Esophagus squamous epithelium (tissue), 4 donors: ENCODE data around the gene CTPS1.

Experiments
- CTCF ChIP-seq, 6 experiments: fragments of 450-650 bp in 4 of 6; fragments of 200-600 bp in 2 of 6; sonication (generic) in 2 of 6; IDR thresholded peaks; one replicate each; pipeline ENCODE4 v1.5.1; 2016 to 2019; ENCODE audit warnings: antibody characterized with exemption in 6 of 6, mild to moderate bottlenecking in 4 of 6, moderate library complexity in 4 of 6
- POLR2A ChIP-seq, 4 donors: fragments of 450-650 bp; IDR thresholded peaks; one replicate each; pipeline ENCODE4 v1.6.1; 2017; ENCODE audit warnings: antibody characterized with exemption in 4 of 4, mild to moderate bottlenecking in 4 of 4, moderate library complexity in 3 of 4

GRCh38 chr1:40949563-40949962, 29.9 kb upstream of the CTPS1 start:
- no peak for TF ChIP-seq CTCF (IDR thresholded peaks at IDR 0.05)
- TF ChIP-seq POLR2A (IDR thresholded peaks at IDR 0.05) = no peak
